Trophoblast cell (in vitro differentiated cells and primary cell): ENCODE results near the gene NPHP4.

ENCODE experiments used
- DNase-seq, 2 donors: peaks; one replicate each; pipeline ENCODE4 v3.0.0-alpha.2; 2016
- H2AFZ ChIP-seq: 2 replicates; pipeline ENCODE4 v1.6.1; 2013; ENCODE audit warnings: low read length, moderate library complexity, mild to moderate bottlenecking; ENCODE audit not compliant: insufficient read depth, poor library complexity
- H2AK5ac ChIP-seq: 2 replicates; pipeline ENCODE4 v1.6.1; 2013; ENCODE audit warnings: mild to moderate bottlenecking, low read length
- H2BK120ac ChIP-seq: 2 replicates; pipeline ENCODE4 v1.6.1; 2013; ENCODE audit warnings: low read length, mild to moderate bottlenecking, moderate library complexity; ENCODE audit not compliant: insufficient read depth, poor library complexity
- H2BK12ac ChIP-seq: 2 replicates; pipeline ENCODE4 v1.6.1; 2013; ENCODE audit warnings: mild to moderate bottlenecking, low read length, moderate library complexity
- H2BK5ac ChIP-seq: 2 replicates; pipeline ENCODE4 v1.6.1; 2013; ENCODE audit warnings: low read length, low read depth, moderate library complexity, mild to moderate bottlenecking; ENCODE audit not compliant: poor library complexity
- H3K14ac ChIP-seq: 2 replicates; pipeline ENCODE4 v1.6.1; 2013; ENCODE audit warnings: mild to moderate bottlenecking, low read length
- H3K18ac ChIP-seq: 2 replicates; pipeline ENCODE4 v1.6.1; 2013; ENCODE audit warnings: mild to moderate bottlenecking, low read length
- H3K23ac ChIP-seq: 2 replicates; pipeline ENCODE4 v1.6.1; 2013; ENCODE audit warnings: low read length
- H3K27ac ChIP-seq: 2 replicates; pipeline ENCODE4 v1.5.1; 2013; ENCODE audit warnings: low read depth, mild to moderate bottlenecking, inconsistent platforms, low read length, moderate library complexity
- H3K27me3 ChIP-seq: 2 replicates; pipeline ENCODE4 v1.6.1; 2013; ENCODE audit warnings: inconsistent platforms, mild to moderate bottlenecking, low read length, moderate library complexity; ENCODE audit not compliant: insufficient read depth
- H3K36me3 ChIP-seq, 2 experiments: 1 replicate in 1 of 2; 2 replicates in 1 of 2; pipeline ENCODE4 v1.6.1; 2013; ENCODE audit warnings: low read length in 2 of 2, mild to moderate bottlenecking in 2 of 2, moderate library complexity in 1 of 2; ENCODE audit not compliant: insufficient read depth in 2 of 2, control insufficient read depth in 1 of 2
- H3K4ac ChIP-seq: 2 replicates; pipeline ENCODE4 v1.6.1; 2013; ENCODE audit warnings: low read depth, mild to moderate bottlenecking, low read length, moderate library complexity
- H3K4me1 ChIP-seq, 2 experiments: 1 replicate in 1 of 2; 2 replicates in 1 of 2; pipeline ENCODE4 v1.6.1; 2013; ENCODE audit warnings: low read length in 2 of 2, mild to moderate bottlenecking in 2 of 2, moderate library complexity in 1 of 2; ENCODE audit not compliant: insufficient read depth in 2 of 2, control insufficient read depth in 1 of 2
- H3K4me2 ChIP-seq: 2 replicates; pipeline ENCODE4 v1.6.1; 2013; ENCODE audit warnings: inconsistent platforms, mild to moderate bottlenecking, low read length, moderate library complexity
- H3K4me3 ChIP-seq: 2 replicates; pipeline ENCODE4 v1.5.1; 2013; ENCODE audit warnings: mild to moderate bottlenecking, low read depth, low read length, inconsistent platforms
- H3K79me1 ChIP-seq: one replicate; pipeline ENCODE4 v1.6.1; 2013; ENCODE audit warnings: low read length
- H3K79me2 ChIP-seq: 2 replicates; pipeline ENCODE4 v1.6.1; 2013; ENCODE audit warnings: low read length, mild to moderate bottlenecking; ENCODE audit not compliant: control insufficient read depth, insufficient read depth, poor library complexity
- H3K9ac ChIP-seq: 2 replicates; pipeline ENCODE4 v1.6.1; 2013; ENCODE audit warnings: mild to moderate bottlenecking, low read length
- H3K9me3 ChIP-seq: 2 replicates; pipeline ENCODE4 v1.6.1; 2013; ENCODE audit warnings: low read depth, mild to moderate bottlenecking, control low read depth, inconsistent platforms, low read length; ENCODE audit not compliant: insufficient read depth
- H4K12ac ChIP-seq: 2 replicates; pipeline ENCODE4 v1.6.1; 2013; ENCODE audit warnings: low read depth, mild to moderate bottlenecking, low read length, moderate library complexity
- H4K8ac ChIP-seq: 2 replicates; pipeline ENCODE4 v1.6.1; 2013; ENCODE audit warnings: low read depth, mild to moderate bottlenecking, low read length, moderate library complexity
- H4K91ac ChIP-seq: one replicate; pipeline ENCODE4 v1.6.1; 2013; ENCODE audit warnings: low read depth, mild to moderate bottlenecking, low read length, moderate library complexity
- WGBS: extraction: QIAGEN DNeasy Blood & Tissue Kit; methylation state at CpG from one replicate; pipeline ENCODE4 v1.1.7; 2013; ENCODE audit warnings: missing lambda C conversion rate; ENCODE audit not compliant: insufficient read length, insufficient coverage; ENCODE audit errors: extremely low coverage; 5-methylcytosine and 5-hydroxymethylcytosine counted together

Gene NPHP4

DNA sequence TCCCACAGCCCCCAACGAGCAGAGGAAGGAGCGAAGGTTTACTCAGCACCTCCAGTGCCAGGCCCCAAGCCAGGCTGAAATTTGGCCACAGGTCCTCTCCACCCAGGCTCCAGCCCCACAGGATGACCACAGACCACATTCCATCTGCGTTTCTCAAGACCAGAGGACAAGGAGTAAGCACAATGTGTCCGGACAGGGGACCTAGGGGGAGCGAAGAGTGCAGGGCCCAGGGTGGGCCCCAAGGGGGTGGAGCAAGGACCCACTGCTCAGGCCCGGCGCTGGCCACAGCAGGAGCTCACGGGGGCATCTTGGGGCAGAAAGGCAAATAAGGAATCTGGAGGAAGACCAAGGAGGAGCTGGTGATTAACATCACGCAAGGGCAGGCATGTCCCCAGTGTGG is 100.5 kb downstream of the NPHP4 start:
- Histone ChIP-seq H4K91ac (no peak overlapping the region), H2AFZ (no peak overlapping the region)

DNA sequence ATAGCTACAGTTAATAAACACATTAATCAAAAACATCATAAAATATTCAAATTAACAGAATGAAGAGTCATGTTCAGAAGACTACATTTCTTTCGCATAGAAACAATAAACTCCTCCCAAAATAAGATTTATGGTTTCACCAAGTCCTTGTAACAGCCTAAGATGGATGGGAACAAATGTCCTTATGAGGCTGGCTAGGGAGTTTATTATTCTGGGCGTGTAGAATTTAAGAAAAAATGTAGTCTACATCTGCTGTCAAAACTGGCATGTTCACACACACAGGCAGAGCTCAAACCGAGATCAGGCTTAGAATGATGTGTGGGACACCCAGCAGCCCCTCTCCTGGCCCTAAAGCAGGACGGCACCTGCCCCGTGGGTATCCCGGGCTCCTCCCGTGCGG is 101.1 kb downstream of the NPHP4 start:
- Histone ChIP-seq H3K79me1 (no peaks in the 10 kb centered on the region), H2AK5ac (no peak overlapping the region), H3K9me3 (no peaks in the 10 kb centered on the region), H3K23ac (no peak overlapping the region), H3K4ac (no peak overlapping the region), H3K36me3 (no peaks in the 10 kb centered on the region), H3K27me3 (no peaks in the 10 kb centered on the region), H3K27ac (no peak overlapping the region), H2AFZ (no peak overlapping the region), H4K12ac (no peak overlapping the region), H3K4me1 (peaks cover 5 to 9% of the 10 kb centered on the region in 2 experiments), H4K8ac (no peak overlapping the region), H2BK120ac (no peak overlapping the region), H3K4me2 (no peak overlapping the region), H3K9ac (no peak overlapping the region), H4K91ac (no peak overlapping the region), H3K14ac (no peak overlapping the region), H3K79me2 (no peaks in the 10 kb centered on the region), H3K4me3 (no peak overlapping the region), H2BK5ac (no peak overlapping the region), H3K18ac (no peak overlapping the region), H2BK12ac (no peak overlapping the region)
- no CpG with 5 or more reads among the region's 8 CpGs for WGBS
- DNase-seq = no peak

More for the DNA sequence above, 100.5 kb downstream of the NPHP4 start:
- H4K8ac ChIP-seq = no peak overlapping the region
- H3K4me3 ChIP-seq = no peak overlapping the region
- DNase-seq = no peak
- H4K12ac ChIP-seq = no peak overlapping the region
- no peak overlapping the region for H3K27ac ChIP-seq
- no peak overlapping the region for H2BK5ac ChIP-seq
- no peaks in the 10 kb centered on the region for H3K79me1 ChIP-seq
- H3K9ac ChIP-seq = no peak overlapping the region
- no peak overlapping the region for H3K4me2 ChIP-seq
- no peak overlapping the region for H3K23ac ChIP-seq
- H3K27me3 ChIP-seq = no peaks in the 10 kb centered on the region
- no peak overlapping the region for H3K18ac ChIP-seq
- H3K79me2 ChIP-seq = no peaks in the 10 kb centered on the region
- H2BK120ac ChIP-seq = no peak overlapping the region
- H3K9me3 ChIP-seq = no peaks in the 10 kb centered on the region
- H3K36me3 ChIP-seq = no peaks in the 10 kb centered on the region
- no CpG with 5 or more reads among the region's 9 CpGs for WGBS
- peaks cover 5 to 9% of the 10 kb centered on the region in 2 experiments for H3K4me1 ChIP-seq
- no peak overlapping the region for H3K4ac ChIP-seq
- H2AK5ac ChIP-seq = no peak overlapping the region
- no peak overlapping the region for H2BK12ac ChIP-seq
- no peak overlapping the region for H3K14ac ChIP-seq

- no peaks in the 10 kb centered on the region for H3K27me3 ChIP-seq
- no peak overlapping the region for H2BK12ac ChIP-seq
- WGBS = no CpG with 5 or more reads among the region's 22 CpGs
- no peak overlapping the region for H3K14ac ChIP-seq
- H3K23ac ChIP-seq = no peak overlapping the region
- H2BK5ac ChIP-seq = no peak overlapping the region
- no peaks in the 10 kb centered on the region for H3K79me1 ChIP-seq
- no peaks in the 10 kb centered on the region for H3K36me3 ChIP-seq
- H3K4ac ChIP-seq = no peak overlapping the region
- H3K79me2 ChIP-seq = no peaks in the 10 kb centered on the region
- H2BK120ac ChIP-seq = no peak overlapping the region
- no peak for DNase-seq
- no peak overlapping the region for H2AK5ac ChIP-seq
- H2AFZ ChIP-seq = no peak overlapping the region
- no peak overlapping the region for H3K4me3 ChIP-seq
- no peaks in the 10 kb centered on the region for H3K9me3 ChIP-seq
- H3K18ac ChIP-seq = no peak overlapping the region
- H3K27ac ChIP-seq = no peak overlapping the region
- no peak overlapping the region for H3K9ac ChIP-seq
- H3K4me1 ChIP-seq = peaks cover 5 to 9% of the 10 kb centered on the region in 2 experiments
- no peak overlapping the region for H4K91ac ChIP-seq
- H4K12ac ChIP-seq = no peak overlapping the region
- no peak overlapping the region for H3K4me2 ChIP-seq
- H4K8ac ChIP-seq = no peak overlapping the region
Observed at GRCh38 chr1:5890346-5891106, 101.7 kb downstream of the NPHP4 start.

DNA sequence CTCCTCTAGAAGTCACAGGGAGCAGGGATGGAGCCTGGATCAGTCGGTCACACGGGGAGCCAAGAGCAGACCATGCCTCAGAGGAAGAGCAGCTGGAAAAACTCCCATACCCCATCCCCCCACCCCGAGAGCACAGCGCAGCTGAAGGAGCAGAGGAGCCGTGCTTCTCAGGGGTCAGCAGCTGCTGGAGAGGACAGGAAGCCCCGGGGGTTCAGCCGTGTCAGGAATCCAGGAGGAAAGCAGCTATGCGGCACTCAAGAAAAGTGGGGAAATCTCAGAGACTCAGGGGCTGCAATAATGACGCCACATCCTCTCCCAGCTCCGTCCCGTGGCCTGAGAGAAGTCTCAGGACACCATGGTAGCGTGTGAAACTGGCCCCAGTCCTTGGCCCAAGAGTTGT is 102.3 kb downstream of the NPHP4 start:
- H4K12ac ChIP-seq = no peak overlapping the region
- no peak overlapping the region for H3K14ac ChIP-seq
- H3K4ac ChIP-seq = no peak overlapping the region
- H3K27ac ChIP-seq = no peak overlapping the region
- H2BK5ac ChIP-seq = no peak overlapping the region
- H3K9ac ChIP-seq = no peak overlapping the region
- H3K4me1 ChIP-seq = peaks cover 5 to 9% of the 10 kb centered on the region in 2 experiments
- no peak overlapping the region for H3K18ac ChIP-seq
- no peak overlapping the region for H3K4me2 ChIP-seq
- H2AFZ ChIP-seq = no peak overlapping the region
- WGBS = no CpG with 5 or more reads among the region's 12 CpGs
- DNase-seq = no peak
- no peak overlapping the region for H4K8ac ChIP-seq
- no peaks in the 10 kb centered on the region for H3K79me1 ChIP-seq
- no peaks in the 10 kb centered on the region for H3K27me3 ChIP-seq
- no peak overlapping the region for H3K4me3 ChIP-seq
- H4K91ac ChIP-seq = no peak overlapping the region
- H3K36me3 ChIP-seq = no peaks in the 10 kb centered on the region
- no peak overlapping the region for H2BK120ac ChIP-seq
- H3K23ac ChIP-seq = no peak overlapping the region
- H3K9me3 ChIP-seq = no peaks in the 10 kb centered on the region
- H3K79me2 ChIP-seq = no peaks in the 10 kb centered on the region
- no peak overlapping the region for H2AK5ac ChIP-seq
- no peak overlapping the region for H2BK12ac ChIP-seq
